PC-9 (cell line): ENCODE data around the gene RAD51D.

Experiments used
- EZH2 ChIP-seq: fragments of 200-600 bp; sonication (generic); IDR thresholded peaks from 2 replicates; pipeline ENCODE4 v1.8.0; 2017; ENCODE audit warnings: antibody characterized with exemption, low read depth
- TF ChIP-seq, protein P1 (sequence below): fragments of 200-600 bp; sonication (generic); conservative IDR thresholded peaks from 2 replicates; pipeline ENCODE4 v1.6.1; 2017; ENCODE audit warnings: mixed run types, antibody characterized with exemption, mild to moderate bottlenecking, moderate library complexity

DNA sequence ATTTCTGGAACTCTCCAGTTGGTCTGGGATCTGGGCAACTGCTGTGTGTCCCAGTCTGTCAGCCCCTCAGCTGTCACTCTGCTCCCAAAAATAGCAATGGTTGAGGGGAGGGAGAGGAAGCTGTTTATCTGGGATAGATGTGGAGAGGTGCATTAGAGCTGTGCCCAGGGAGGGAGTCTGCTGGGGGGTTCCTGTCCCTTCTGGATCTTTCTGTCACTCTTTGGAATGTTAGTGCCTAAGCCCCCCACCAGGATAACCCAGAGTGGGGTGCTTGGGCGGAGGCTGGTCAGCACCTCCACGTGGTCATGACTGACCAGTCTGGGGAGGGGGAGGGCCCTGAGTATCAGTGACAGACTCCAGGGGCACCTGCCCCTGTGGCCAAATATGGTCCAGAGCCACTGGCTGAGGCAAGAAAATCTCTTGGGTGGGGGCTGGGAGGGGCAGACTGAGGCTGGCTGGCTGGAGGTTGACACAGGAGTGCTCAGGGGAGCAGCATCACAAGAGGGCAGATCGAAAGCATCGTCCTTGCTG, 27.8 kb upstream of the RAD51D start, which contains the start of gene UNC45B:
- TF ChIP-seq, protein P1, sequence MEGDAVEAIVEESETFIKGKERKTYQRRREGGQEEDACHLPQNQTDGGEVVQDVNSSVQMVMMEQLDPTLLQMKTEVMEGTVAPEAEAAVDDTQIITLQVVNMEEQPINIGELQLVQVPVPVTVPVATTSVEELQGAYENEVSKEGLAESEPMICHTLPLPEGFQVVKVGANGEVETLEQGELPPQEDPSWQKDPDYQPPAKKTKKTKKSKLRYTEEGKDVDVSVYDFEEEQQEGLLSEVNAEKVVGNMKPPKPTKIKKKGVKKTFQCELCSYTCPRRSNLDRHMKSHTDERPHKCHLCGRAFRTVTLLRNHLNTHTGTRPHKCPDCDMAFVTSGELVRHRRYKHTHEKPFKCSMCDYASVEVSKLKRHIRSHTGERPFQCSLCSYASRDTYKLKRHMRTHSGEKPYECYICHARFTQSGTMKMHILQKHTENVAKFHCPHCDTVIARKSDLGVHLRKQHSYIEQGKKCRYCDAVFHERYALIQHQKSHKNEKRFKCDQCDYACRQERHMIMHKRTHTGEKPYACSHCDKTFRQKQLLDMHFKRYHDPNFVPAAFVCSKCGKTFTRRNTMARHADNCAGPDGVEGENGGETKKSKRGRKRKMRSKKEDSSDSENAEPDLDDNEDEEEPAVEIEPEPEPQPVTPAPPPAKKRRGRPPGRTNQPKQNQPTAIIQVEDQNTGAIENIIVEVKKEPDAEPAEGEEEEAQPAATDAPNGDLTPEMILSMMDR, result no peak
- TF ChIP-seq EZH2, result no peak
